Nephron progenitor cell (in vitro differentiated cells): ENCODE data around the gene SHF.
"Not testable (repeated sequence)": the region's sequence is repeated elsewhere in the genome, so short reads cannot be mapped to it uniquely, and the experiment has no call there.

Source experiments
- DNase-seq: peaks from one replicate; pipeline ENCODE4 v3.0.0; 2021
- H3K27ac Mint-ChIP-seq: 2 replicates; pipeline ENCODE4 v1.8.0; 2021; ENCODE audit warnings: mild to moderate bottlenecking, moderate library complexity, mixed read lengths
- H3K27me3 Mint-ChIP-seq: 2 replicates; pipeline ENCODE4 v1.8.0; 2021; ENCODE audit warnings: mild to moderate bottlenecking, low read depth, mixed read lengths; ENCODE audit not compliant: poor library complexity
- H3K36me3 Mint-ChIP-seq: 2 replicates; pipeline ENCODE4 v1.8.0; 2021; ENCODE audit warnings: low read depth, mixed read lengths
- H3K4me1 Mint-ChIP-seq: 2 replicates; pipeline ENCODE4 v1.8.0; 2021; ENCODE audit warnings: mixed read lengths
- H3K4me3 Mint-ChIP-seq: 2 replicates; pipeline ENCODE4 v1.8.0; 2021; ENCODE audit warnings: mild to moderate bottlenecking, moderate library complexity, mixed read lengths
- H3K9me3 Mint-ChIP-seq: 2 replicates; pipeline ENCODE4 v1.8.0; 2021; ENCODE audit warnings: mild to moderate bottlenecking, moderate library complexity, mixed read lengths
- TF ChIP-seq, protein P1 (sequence below): fragments of 200-600 bp; sonication (generic); IDR thresholded peaks from 2 replicates; pipeline ENCODE4 v1.5.0; 2021; ENCODE audit warnings: antibody characterized with exemption

The SHF gene

DNA sequence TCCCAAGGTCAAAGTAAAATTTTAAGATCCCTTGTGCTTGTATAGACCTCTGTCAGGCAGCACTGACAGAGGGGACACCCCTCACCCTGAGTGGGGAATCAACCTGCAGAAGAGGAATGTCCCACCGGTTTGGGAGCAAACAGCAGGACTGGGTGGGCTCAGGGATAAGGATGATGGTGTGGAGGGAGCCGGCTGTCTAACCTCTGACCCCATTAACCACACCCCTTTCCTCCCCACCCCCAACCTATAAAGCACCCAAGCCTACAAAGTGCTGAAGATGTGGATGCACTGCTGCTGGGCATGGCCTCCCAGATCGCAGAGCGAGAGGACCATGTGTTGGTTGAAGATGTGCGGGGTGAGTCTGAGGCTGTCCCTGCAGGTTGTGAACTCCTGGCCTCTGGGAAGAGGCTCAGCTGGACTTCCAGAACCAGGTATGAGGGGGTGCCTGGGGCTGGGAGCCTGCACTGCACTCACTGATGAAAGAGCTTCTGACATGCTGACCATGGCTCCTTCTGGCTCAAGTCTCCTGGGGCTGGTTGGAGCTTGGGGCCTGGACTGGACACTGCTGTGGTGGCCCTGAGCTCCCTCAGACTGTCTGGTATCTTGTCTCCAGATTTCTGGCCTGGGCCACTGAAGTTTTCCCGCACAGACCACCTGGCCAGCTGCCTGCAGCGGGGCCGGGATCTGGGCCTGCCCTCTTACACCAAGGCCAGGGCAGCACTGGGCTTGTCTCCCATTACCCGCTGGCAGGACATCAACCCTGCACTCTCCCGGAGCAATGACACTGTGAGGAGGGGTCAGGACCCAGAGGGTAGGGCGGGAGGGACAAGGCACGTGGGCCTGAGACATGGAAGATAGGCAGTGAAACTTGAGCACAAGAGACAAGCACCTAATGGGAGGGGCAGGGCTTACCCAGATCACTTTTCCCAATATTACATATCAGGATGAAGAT, 48.7 kb downstream of the SHF start:
- H3K9me3 Mint-ChIP-seq = no peaks in the 10 kb centered on the region
- H3K27me3 Mint-ChIP-seq = peaks cover 51% of the 10 kb centered on the region
- TF ChIP-seq, protein P1, sequence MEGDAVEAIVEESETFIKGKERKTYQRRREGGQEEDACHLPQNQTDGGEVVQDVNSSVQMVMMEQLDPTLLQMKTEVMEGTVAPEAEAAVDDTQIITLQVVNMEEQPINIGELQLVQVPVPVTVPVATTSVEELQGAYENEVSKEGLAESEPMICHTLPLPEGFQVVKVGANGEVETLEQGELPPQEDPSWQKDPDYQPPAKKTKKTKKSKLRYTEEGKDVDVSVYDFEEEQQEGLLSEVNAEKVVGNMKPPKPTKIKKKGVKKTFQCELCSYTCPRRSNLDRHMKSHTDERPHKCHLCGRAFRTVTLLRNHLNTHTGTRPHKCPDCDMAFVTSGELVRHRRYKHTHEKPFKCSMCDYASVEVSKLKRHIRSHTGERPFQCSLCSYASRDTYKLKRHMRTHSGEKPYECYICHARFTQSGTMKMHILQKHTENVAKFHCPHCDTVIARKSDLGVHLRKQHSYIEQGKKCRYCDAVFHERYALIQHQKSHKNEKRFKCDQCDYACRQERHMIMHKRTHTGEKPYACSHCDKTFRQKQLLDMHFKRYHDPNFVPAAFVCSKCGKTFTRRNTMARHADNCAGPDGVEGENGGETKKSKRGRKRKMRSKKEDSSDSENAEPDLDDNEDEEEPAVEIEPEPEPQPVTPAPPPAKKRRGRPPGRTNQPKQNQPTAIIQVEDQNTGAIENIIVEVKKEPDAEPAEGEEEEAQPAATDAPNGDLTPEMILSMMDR = no peak
- H3K36me3 Mint-ChIP-seq = no peaks in the 10 kb centered on the region
- H3K27ac Mint-ChIP-seq = no peak overlapping the region
- H3K4me3 Mint-ChIP-seq = no peak overlapping the region
- no peak for DNase-seq
- H3K4me1 Mint-ChIP-seq = peaks cover 34% of the 10 kb centered on the region

DNA sequence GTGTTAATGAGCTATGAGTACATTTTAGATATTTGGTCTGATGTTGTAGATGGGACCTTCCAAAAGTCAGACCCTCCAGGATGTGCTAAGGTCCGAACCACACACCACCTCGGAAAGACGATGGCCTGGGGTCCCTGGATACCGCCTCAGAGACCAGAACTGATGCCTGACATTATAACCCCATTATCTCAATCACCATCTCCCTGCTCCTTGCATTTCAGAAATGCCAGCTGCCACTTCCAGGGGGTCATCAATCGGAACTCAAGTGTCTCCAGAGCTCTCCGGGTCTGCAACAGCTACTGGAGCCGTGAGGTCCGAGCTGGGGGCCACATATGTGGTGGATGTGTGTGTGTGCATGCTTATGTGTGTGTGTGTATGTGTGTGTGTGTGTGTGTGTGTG, 50.1 kb downstream of the SHF start:
- Mint-ChIP-seq H3K4me1 (peaks cover 39% of the 10 kb centered on the region), H3K27me3 (peaks cover 60% of the 10 kb centered on the region), H3K9me3 (no peaks in the 10 kb centered on the region), H3K4me3 (no peak overlapping the region), H3K36me3 (no peaks in the 10 kb centered on the region), H3K27ac (no peak overlapping the region)
- TF ChIP-seq, protein P1 = no peak
- DNase-seq = no peak

DNA sequence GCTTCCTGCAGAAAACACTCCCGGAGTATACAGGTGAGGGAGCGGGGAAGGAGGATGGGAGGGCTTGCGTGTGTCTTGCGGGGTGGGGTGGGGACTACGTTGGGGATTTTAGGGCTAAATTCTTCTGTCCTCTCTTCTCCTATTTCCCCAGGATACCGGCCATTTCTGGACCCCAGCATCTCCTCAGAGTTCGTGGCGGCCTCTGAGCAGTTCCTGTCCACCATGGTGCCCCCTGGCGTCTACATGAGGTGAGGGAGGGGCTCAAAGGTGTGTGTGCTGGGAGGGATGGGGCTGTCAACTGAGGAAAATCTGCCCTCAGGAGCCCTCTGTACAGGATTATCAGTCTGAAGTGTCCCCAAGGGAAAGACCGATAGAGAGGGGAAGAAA, 51.4 kb downstream of the SHF start:
- Mint-ChIP-seq H3K4me3 (peak overlapping the region; percentile 34), H3K27ac (no peak overlapping the region), H3K9me3 (no peaks in the 10 kb centered on the region), H3K27me3 (peaks cover 66% of the 10 kb centered on the region), H3K36me3 (no peaks in the 10 kb centered on the region), H3K4me1 (peaks cover 39% of the 10 kb centered on the region)
- peak; percentile 41 for DNase-seq
- TF ChIP-seq, protein P1 = peak; percentile 26

DNA sequence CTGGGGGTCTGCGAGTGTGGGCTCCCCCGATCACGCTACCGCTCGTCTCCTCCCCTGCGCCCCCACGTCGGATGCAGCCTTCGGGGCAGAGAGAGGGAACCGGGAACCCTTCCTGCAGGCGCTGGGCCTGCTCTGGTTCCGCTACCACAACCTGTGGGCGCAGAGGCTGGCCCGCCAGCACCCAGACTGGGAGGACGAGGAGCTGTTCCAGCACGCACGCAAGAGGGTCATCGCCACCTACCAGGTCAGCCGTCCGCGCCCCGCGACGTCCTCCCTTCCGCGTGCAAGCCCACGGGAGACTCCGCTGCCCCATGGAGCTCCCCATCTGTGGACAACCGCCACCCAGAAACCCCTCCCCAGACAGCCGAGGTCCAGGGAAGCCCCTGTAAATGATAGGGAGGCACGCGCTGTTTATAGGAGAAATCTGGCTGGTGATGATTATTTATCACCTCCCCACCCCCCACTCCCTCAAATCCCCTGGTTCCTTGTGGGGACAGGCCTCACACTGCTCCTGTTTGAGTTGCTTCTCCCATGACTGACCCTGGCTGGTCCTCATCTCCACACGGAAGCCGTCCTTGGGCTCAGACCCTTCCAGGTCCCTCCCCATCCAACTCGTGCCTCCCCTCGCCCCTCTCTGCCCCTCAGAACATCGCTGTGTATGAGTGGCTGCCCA, 51.9 kb downstream of the SHF start:
- Mint-ChIP-seq H3K4me3 (peak overlapping the region; percentile 34), H3K27me3 (peaks cover 72% of the 10 kb centered on the region), H3K4me1 (peaks cover 39% of the 10 kb centered on the region)
- H3K9me3 Mint-ChIP-seq, DNase-seq, H3K36me3 Mint-ChIP-seq, H3K27ac Mint-ChIP-seq: not testable (repeated sequence)

DNA sequence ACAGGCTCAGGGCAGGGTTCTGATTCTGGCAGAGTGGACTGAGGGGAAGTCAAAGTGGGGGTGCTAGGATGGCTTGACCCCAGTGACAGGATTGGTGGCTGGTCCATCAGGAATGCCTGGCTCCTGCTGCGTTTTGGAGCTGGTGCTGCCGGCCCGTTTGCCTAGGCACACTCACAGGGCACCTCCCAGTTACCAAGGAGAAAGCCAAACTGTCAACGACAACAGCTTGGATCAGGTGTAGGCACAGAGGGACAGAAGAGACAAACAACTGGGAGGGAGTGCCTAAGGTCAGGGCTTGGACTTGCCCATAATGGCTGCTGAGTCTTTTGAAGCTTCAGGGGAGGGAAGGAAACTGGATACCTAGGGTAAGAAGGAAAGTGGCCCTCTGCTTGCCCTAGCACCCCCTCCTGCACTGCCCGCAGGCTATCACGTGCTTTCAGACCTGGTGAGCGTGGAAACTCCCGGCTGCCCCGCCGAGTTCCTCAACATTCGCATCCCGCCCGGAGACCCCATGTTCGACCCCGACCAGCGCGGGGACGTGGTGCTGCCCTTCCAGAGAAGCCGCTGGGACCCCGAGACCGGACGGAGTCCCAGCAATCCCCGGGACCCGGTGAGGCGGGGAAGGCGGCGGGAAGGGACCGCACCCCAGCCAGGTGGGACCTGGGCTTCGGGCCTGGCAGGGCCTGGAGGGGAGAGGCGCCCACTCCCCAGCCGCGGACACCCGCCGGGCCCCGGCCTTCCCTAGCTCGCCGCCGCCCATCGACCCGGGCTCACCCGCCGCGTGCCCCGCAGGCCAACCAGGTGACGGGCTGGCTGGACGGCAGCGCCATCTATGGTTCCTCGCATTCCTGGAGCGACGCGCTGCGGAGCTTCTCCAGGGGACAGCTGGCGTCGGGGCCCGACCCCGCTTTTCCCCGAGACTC, 52.8 kb downstream of the SHF start:
- H3K27ac Mint-ChIP-seq = no peak overlapping the region
- peaks cover 43% of the 10 kb centered on the region for H3K4me1 Mint-ChIP-seq
- TF ChIP-seq, protein P1 = no peak
- H3K4me3 Mint-ChIP-seq = peak overlapping the region; percentile 61
- H3K36me3 Mint-ChIP-seq = no peaks in the 10 kb centered on the region
- no peaks in the 10 kb centered on the region for H3K9me3 Mint-ChIP-seq
- peaks cover 81% of the 10 kb centered on the region for H3K27me3 Mint-ChIP-seq
- peak; percentile 67 for DNase-seq

DNA sequence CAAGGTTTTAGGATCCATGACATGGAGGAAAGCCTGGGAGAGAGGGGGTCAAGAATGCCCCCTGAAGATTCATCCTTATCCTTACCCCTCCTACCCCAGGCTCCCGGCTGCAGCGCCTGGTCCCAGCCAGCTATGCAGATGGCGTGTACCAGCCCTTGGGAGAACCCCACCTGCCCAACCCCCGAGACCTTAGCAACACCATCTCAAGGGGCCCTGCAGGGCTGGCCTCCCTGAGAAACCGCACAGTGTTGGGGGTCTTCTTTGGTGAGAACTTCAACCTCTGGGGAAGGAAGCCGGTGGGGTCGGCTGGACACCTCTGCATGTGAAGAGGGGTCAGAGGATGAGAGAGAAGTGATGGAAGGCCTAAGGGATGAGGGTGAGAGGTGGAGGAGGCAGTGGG, 53.7 kb downstream of the SHF start:
- TF ChIP-seq, protein P1 = no peak
- H3K36me3 Mint-ChIP-seq = no peaks in the 10 kb centered on the region

More for the DNA sequence above, 53.7 kb downstream of the SHF start:
- Mint-ChIP-seq H3K27ac (no peak overlapping the region), H3K4me1 (peaks cover 39% of the 10 kb centered on the region), H3K27me3 (peaks cover 87% of the 10 kb centered on the region), H3K9me3 (no peaks in the 10 kb centered on the region), H3K4me3 (peak overlapping the region; percentile 61)
- DNase-seq = no peak
